PC-3 (cell line): Measurements from ENCODE around the gene MMP10. TPM values are rescaled to one million over a fixed set of nuclear protein-coding genes. Genes with fewer than 3 reads are reported as not detected.

Experiments used
- ATAC-seq: fragments of 200-7000 bp; cut with Tn5 transposase; 2 replicates; pipeline ENCODE4 v1.9.1; 2020; ENCODE audit warnings: mild to moderate bottlenecking, moderate library complexity
- BruUV-seq: library from RNA; stranded (reverse); fragments of 400-500 nt; replicated peaks from 2 replicates; lab custom pipeline; 2021; lab: Mats Ljungman, UMichigan
- CTCF ChIA-PET: fragments of 300-600 bp; sonication (Branson Sonifier 250); formaldehyde crosslinking; loops from one replicate; lab custom pipeline; 2022; ENCODE audit warnings: antibody characterized with exemption; lab: Charles Lee
- POLR2A ChIA-PET: fragments of 300-600 bp; sonication (Branson Sonifier 250); formaldehyde crosslinking; loops from one replicate; lab custom pipeline; 2022; ENCODE audit warnings: antibody characterized with exemption; ENCODE audit not compliant: unreplicated experiment; lab: Charles Lee
- DNase-seq: peaks from one replicate; pipeline ENCODE4 v3.0.0-alpha.2; 2015
- H2AFZ ChIP-seq: fragments of 300-600 bp; sonication (generic); 2 replicates; pipeline ENCODE4 v1.6.0; 2016; ENCODE audit warnings: antibody characterized with exemption, low read length
- H3F3A ChIP-seq: fragments of 300-600 bp; sonication (generic); one replicate; pipeline ENCODE4 v1.6.0; 2017; ENCODE audit warnings: antibody characterized with exemption, low read length, control low read depth, mild to moderate bottlenecking; ENCODE audit not compliant: unreplicated experiment
- H3K27ac ChIP-seq: fragments of 300-600 bp; sonication (generic); 2 replicates; pipeline ENCODE4 v1.5.1; 2016; ENCODE audit warnings: mild to moderate bottlenecking, low read length
- H3K27me3 ChIP-seq: fragments of 300-600 bp; sonication (generic); 2 replicates; pipeline ENCODE4 v1.6.1; 2016; ENCODE audit warnings: low read length, mixed read lengths
- H3K36me3 ChIP-seq: fragments of 300-600 bp; sonication (generic); 2 replicates; pipeline ENCODE4 v1.6.1; 2016; ENCODE audit warnings: low read depth, mixed run types, low read length, mixed read lengths
- H3K4me1 ChIP-seq: fragments of 300-600 bp; sonication (generic); 2 replicates; pipeline ENCODE4 v1.5.1; 2016; ENCODE audit warnings: low read length; ENCODE audit not compliant: insufficient read depth
- H3K4me2 ChIP-seq: fragments of 300-600 bp; sonication (generic); 2 replicates; pipeline ENCODE4 v1.6.0; 2016; ENCODE audit warnings: low read length
- H3K4me3 ChIP-seq: fragments of 300-600 bp; sonication (generic); 2 replicates; pipeline ENCODE4 v1.5.1; 2016; ENCODE audit warnings: mild to moderate bottlenecking, low read length, mixed read lengths
- H3K79me2 ChIP-seq: fragments of 300-600 bp; sonication (generic); 2 replicates; pipeline ENCODE4 v1.6.1; 2017; ENCODE audit warnings: low read length, mixed read lengths
- H3K9ac ChIP-seq: fragments of 300-600 bp; sonication (generic); 2 replicates; pipeline ENCODE4 v1.6.0; 2016; ENCODE audit warnings: mild to moderate bottlenecking, low read length
- H3K9me2 ChIP-seq: fragments of 300-600 bp; sonication (generic); replicated peaks from 2 replicates; pipeline ENCODE4 v1.6.1; 2016; ENCODE audit warnings: mixed run types, low read length, mixed read lengths
- H3K9me3 ChIP-seq: fragments of 300-600 bp; sonication (generic); 2 replicates; pipeline ENCODE4 v1.6.1; 2016; ENCODE audit warnings: low read length, mixed read lengths
- H4K20me1 ChIP-seq: fragments of 300-600 bp; sonication (generic); 2 replicates; pipeline ENCODE4 v1.6.1; 2016; ENCODE audit warnings: low read length, mixed read lengths
- CTCF ChIP-seq: fragments of 300-600 bp; sonication (generic); conservative IDR thresholded peaks from 2 replicates; pipeline ENCODE4 v1.5.1; 2017; ENCODE audit warnings: antibody characterized with exemption, low read depth, mild to moderate bottlenecking, low read length
- EZH2 ChIP-seq: fragments of 300-600 bp; sonication (generic); IDR thresholded peaks from one replicate; pipeline ENCODE4 v1.6.1; 2017; ENCODE audit warnings: antibody characterized with exemption, mild to moderate bottlenecking, low read length; ENCODE audit not compliant: unreplicated experiment
- EZH2phosphoT487 ChIP-seq: fragments of 300-600 bp; sonication (generic); IDR thresholded peaks from 2 replicates; pipeline ENCODE4 v1.6.1; 2018; ENCODE audit warnings: mild to moderate bottlenecking, antibody characterized with exemption, low read length, borderline replicate concordance
- intact Hi-C: fragments of 100-400 bp; cut with micrococcal nuclease; formaldehyde crosslinking; loops from 2 replicates; pipeline ENCODE4 v1.9.0; 2023
- total RNA-seq: library from RNA; depleted of rRNA; stranded (reverse); fragments of >200 nt; gene quantifications from 2 replicates; pipeline ENCODE4 v1.2.3, GENCODE V29; 2014

The MMP10 gene
- total RNA-seq, 1 experiment from 2014 or later: 0.07 TPM

GRCh38 chr11:102793677-102794290 is 13.4 kb upstream of the MMP10 start:
- Histone ChIP-seq H3F3A (peaks cover 4% of the 10 kb centered on the region), H3K27me3 (no peaks in the 10 kb centered on the region), H4K20me1 (no peaks in the 10 kb centered on the region), H3K9ac (no peak overlapping the region), H3K4me2 (no peak overlapping the region), H3K27ac (no peak overlapping the region), H2AFZ (no peak overlapping the region), H3K9me3 (no peaks in the 10 kb centered on the region), H3K36me3 (no peaks in the 10 kb centered on the region), H3K79me2 (no peaks in the 10 kb centered on the region), H3K4me3 (no peak overlapping the region), H3K4me1 (peaks cover 35% of the 10 kb centered on the region), H3K9me2 (no peaks in the 10 kb centered on the region)
- no peak for DNase-seq
- no peak for ATAC-seq
- no peak for TF ChIP-seq EZH2phosphoT487
- ChIA-PET POLR2A (interaction anchor here (0.5 kb wide), 1 partner anchor 644 kb away, joined by 4 read pairs; no protein-coding TSS in a partner anchor), CTCF (no interaction called here)
- intact Hi-C loops: no loop called here
- no TSS peak for BruUV-seq

GRCh38 chr11:102792604-102793003 is 12.2 kb upstream of the MMP10 start:
- intact Hi-C loops: no loop called here
- Histone ChIP-seq H3K79me2 (no peaks in the 10 kb centered on the region), H3K4me3 (no peak overlapping the region), H4K20me1 (no peaks in the 10 kb centered on the region), H3K4me1 (peaks cover 24% of the 10 kb centered on the region), H3K9ac (no peak overlapping the region), H3K27me3 (no peaks in the 10 kb centered on the region), H3K4me2 (no peak overlapping the region), H3F3A (peaks cover 2% of the 10 kb centered on the region), H3K9me3 (no peaks in the 10 kb centered on the region), H2AFZ (no peak overlapping the region), H3K9me2 (no peaks in the 10 kb centered on the region), H3K27ac (no peak overlapping the region), H3K36me3 (no peaks in the 10 kb centered on the region)
- DNase-seq: no peak
- ChIA-PET POLR2A (no interaction called here), CTCF (no interaction called here)
- no TSS peak for BruUV-seq
- TF ChIP-seq CTCF (no peak), EZH2phosphoT487 (no peak), EZH2 (no peak)
- ATAC-seq: no peak

- Histone ChIP-seq H3K9me3 (no peaks in the 10 kb centered on the region), H2AFZ (no peak overlapping the region), H3F3A (no peaks in the 10 kb centered on the region), H3K9ac (no peak overlapping the region), H3K27ac (no peak overlapping the region), H3K4me1 (peaks cover 19% of the 10 kb centered on the region; the same call in 1 of the 2 replicates), H3K79me2 (no peaks in the 10 kb centered on the region), H3K4me2 (0 out of 2 replicates have a peak overlapping the region, but pooled peaks have one; percentile 2), H3K9me2 (no peaks in the 10 kb centered on the region), H4K20me1 (no peaks in the 10 kb centered on the region), H3K4me3 (no peak overlapping the region), H3K27me3 (no peaks in the 10 kb centered on the region), H3K36me3 (no peaks in the 10 kb centered on the region)
- peak; percentile 45 for ATAC-seq
- intact Hi-C loops: no loop called here
- peak; percentile 73 for DNase-seq
- ChIA-PET POLR2A (interaction anchor here (0.7 kb wide), 1 partner anchor 450 kb away, joined by 6 read pairs; no protein-coding TSS in a partner anchor), CTCF (no interaction called here)
- no TSS peak for BruUV-seq
- TF ChIP-seq EZH2: no peak
- no peak for TF ChIP-seq EZH2phosphoT487
Measured at GRCh38 chr11:102791271-102792036, 11.0 kb upstream of the MMP10 start.
